ENCODE measurements around the gene VPS52. TPM values are rescaled to one million over a fixed set of nuclear protein-coding genes. Genes with fewer than 3 reads are reported as not detected.
"Not testable (repeated sequence)": the region's sequence is repeated elsewhere in the genome, so short reads cannot be mapped to it uniquely, and the experiment has no call there.

Gene VPS52
- total RNA-seq, 1 donor from 2014 or later = 33.9 TPM

GRCh38 chr6:33247977-33248642, 23.6 kb downstream of the VPS52 start:
- peak overlapping the region; percentile 46 for H3K4me3 ChIP-seq (ENCODE audit: low read depth, low read length)
- TF ChIP-seq, protein P1, sequence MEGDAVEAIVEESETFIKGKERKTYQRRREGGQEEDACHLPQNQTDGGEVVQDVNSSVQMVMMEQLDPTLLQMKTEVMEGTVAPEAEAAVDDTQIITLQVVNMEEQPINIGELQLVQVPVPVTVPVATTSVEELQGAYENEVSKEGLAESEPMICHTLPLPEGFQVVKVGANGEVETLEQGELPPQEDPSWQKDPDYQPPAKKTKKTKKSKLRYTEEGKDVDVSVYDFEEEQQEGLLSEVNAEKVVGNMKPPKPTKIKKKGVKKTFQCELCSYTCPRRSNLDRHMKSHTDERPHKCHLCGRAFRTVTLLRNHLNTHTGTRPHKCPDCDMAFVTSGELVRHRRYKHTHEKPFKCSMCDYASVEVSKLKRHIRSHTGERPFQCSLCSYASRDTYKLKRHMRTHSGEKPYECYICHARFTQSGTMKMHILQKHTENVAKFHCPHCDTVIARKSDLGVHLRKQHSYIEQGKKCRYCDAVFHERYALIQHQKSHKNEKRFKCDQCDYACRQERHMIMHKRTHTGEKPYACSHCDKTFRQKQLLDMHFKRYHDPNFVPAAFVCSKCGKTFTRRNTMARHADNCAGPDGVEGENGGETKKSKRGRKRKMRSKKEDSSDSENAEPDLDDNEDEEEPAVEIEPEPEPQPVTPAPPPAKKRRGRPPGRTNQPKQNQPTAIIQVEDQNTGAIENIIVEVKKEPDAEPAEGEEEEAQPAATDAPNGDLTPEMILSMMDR (conservative IDR thresholded peaks at IDR 0.05; ENCODE audit: low read depth, low read length) = peak; percentile 88
- no peak for DNase-seq (ENCODE audit: low read depth)

- H3K4me3 ChIP-seq (ENCODE audit: low read depth, low read length) = no peak overlapping the region
- DNase-seq (ENCODE audit: low read depth) = no peak
- TF ChIP-seq, protein P1 (conservative IDR thresholded peaks at IDR 0.05; ENCODE audit: low read depth, low read length) = no peak
Measured at GRCh38 chr6:33243476-33243875, 28.2 kb downstream of the VPS52 start.

DNA sequence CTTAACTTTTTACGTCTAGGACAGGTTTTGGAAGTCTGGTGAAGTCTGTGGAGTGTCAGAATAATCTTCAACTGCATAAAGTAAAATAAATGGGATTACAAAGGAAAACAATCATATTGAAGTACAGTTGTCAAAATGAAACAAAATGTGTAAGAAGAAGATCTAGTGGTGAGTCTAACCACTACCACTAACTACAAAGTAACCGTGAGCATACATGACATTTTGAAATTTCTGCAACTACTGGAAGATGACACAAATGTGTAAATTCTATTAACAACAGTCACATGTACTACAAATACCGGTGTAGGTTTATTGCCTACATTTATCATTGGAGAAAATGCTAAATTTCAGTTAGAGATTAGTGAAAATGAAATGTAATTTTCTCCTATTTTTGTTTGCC, 29.7 kb downstream of the VPS52 start:
- H3K4me3 ChIP-seq (ENCODE audit: low read depth, low read length) = no peak overlapping the region
- DNase-seq (ENCODE audit: low read depth) = no peak
- TF ChIP-seq, protein P1 (conservative IDR thresholded peaks at IDR 0.05; ENCODE audit: low read depth, low read length) = no peak

- H3K4me3 ChIP-seq (ENCODE audit: low read depth, low read length) = no peak overlapping the region
- TF ChIP-seq, protein P1 (conservative IDR thresholded peaks at IDR 0.05; ENCODE audit: low read depth, low read length) = no peak
- no peak for DNase-seq (ENCODE audit: low read depth)
Measured at GRCh38 chr6:33237741-33238140, 33.9 kb downstream of the VPS52 start.

GRCh38 chr6:33236852-33237251, 34.8 kb downstream of the VPS52 start:
- DNase-seq (ENCODE audit: low read depth) = no peak
- TF ChIP-seq, protein P1 (conservative IDR thresholded peaks at IDR 0.05; ENCODE audit: low read depth, low read length) = no peak
- no peak overlapping the region for H3K4me3 ChIP-seq (ENCODE audit: low read depth, low read length)

DNA sequence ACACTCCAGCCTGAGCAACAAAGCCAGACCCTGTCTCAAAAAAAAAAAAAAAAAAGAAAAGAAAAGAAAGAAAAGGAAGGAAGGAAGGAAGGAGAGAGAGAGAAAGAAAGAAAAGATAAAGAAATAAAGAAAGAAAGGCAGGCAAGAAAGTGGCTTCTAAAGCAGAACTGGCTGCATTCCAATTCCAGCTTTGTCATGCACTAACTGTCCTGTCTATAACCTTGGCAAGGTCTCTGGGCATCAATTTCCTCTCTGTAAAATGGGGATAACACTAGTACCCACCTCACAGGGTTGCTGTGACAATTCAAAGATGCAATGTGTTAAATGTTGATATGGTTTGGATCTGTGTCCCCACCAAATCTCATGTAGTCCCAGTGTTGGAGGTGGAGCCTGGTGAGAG, 35.3 kb downstream of the VPS52 start:
- TF ChIP-seq, protein P1 (conservative IDR thresholded peaks at IDR 0.05; ENCODE audit: low read depth, low read length) = no peak
- H3K4me3 ChIP-seq (ENCODE audit: low read depth, low read length) = no peak overlapping the region
- no peak for DNase-seq (ENCODE audit: low read depth)

- TF ChIP-seq, protein P1 (conservative IDR thresholded peaks at IDR 0.05; ENCODE audit: low read depth, low read length) = no peak
- no peak overlapping the region for H3K4me3 ChIP-seq (ENCODE audit: low read depth, low read length)
Measured at GRCh38 chr6:33235221-33235634, 36.4 kb downstream of the VPS52 start.

GRCh38 chr6:33226503-33227120, 45.1 kb downstream of the VPS52 start:
- not testable (repeated sequence) for DNase-seq (ENCODE audit: low read depth); H3K4me3 ChIP-seq (ENCODE audit: low read depth, low read length)

More at GRCh38 chr6:33235221-33235634, 36.4 kb downstream of the VPS52 start:
- no peak for DNase-seq (ENCODE audit: low read depth)
